K562 (cell line): ENCODE measurements around the gene CDK5RAP3. TPM values are rescaled to one million over a fixed set of nuclear protein-coding genes. Genes with fewer than 3 reads are reported as not detected.

ENCODE experiments used
- DDX20 ChIP-seq: fragments of 450-650 bp; IDR thresholded peaks from 2 replicates; pipeline ENCODE4 v1.6.1; 2016; ENCODE audit warnings: missing genetic modification characterization, low read depth, mild to moderate bottlenecking, missing compliant biosample characterization, moderate library complexity
- DIDO1 ChIP-seq: fragments of 450-650 bp; IDR thresholded peaks from 2 replicates; pipeline ENCODE4 v1.6.1; 2016; ENCODE audit warnings: low read depth, missing biosample characterization, missing genetic modification characterization
- EHMT2 ChIP-seq: fragments of 450-650 bp; IDR thresholded peaks from 2 replicates; pipeline ENCODE4 v1.6.1; 2018; ENCODE audit warnings: antibody characterized with exemption
- EZH2 ChIP-seq: IDR thresholded peaks from 2 replicates; pipeline ENCODE4 v1.6.1; 2012; ENCODE audit warnings: low read depth, mild to moderate bottlenecking, inconsistent platforms, low read length, borderline replicate concordance
- GABPB1 ChIP-seq: sonication (generic); formaldehyde crosslinking; IDR thresholded peaks from 2 replicates; pipeline ENCODE4 v1.8.0; 2022; ENCODE audit warnings: mild to moderate bottlenecking, missing genetic modification reagents
- ILK ChIP-seq: fragments of 450-650 bp; IDR thresholded peaks from 2 replicates; pipeline ENCODE4 v1.6.1; 2016; ENCODE audit warnings: missing genetic modification characterization, low read depth, mild to moderate bottlenecking, missing compliant biosample characterization, moderate library complexity, borderline replicate concordance
- KAT2B ChIP-seq: IDR thresholded peaks from one replicate; pipeline ENCODE4 v1.6.1; 2012; ENCODE audit warnings: low read depth, mild to moderate bottlenecking, control low read depth, inconsistent platforms, low read length, moderate library complexity
- MBD2 ChIP-seq: sonication (generic); IDR thresholded peaks from 2 replicates; pipeline ENCODE4 v1.6.1; 2016; ENCODE audit warnings: low read depth, borderline replicate concordance
- MCM7 ChIP-seq, 2 experiments: fragments of 450-650 bp; IDR thresholded peaks; 2 replicates each; pipeline ENCODE4 v1.6.1; 2016 to 2018
- MTA2 ChIP-seq: fragments of 450-650 bp; IDR thresholded peaks from 2 replicates; pipeline ENCODE4 v1.6.1; 2016; ENCODE audit warnings: low read depth
- MTA3 ChIP-seq: fragments of 450-650 bp; formaldehyde crosslinking; IDR thresholded peaks from 2 replicates; pipeline ENCODE4 v1.6.1; 2017; ENCODE audit warnings: mild to moderate bottlenecking, borderline replicate concordance
- PYGO2 ChIP-seq: fragments of 450-650 bp; IDR thresholded peaks from 2 replicates; pipeline ENCODE4 v1.6.1; 2016; ENCODE audit warnings: mild to moderate bottlenecking, missing genetic modification characterization, moderate library complexity, missing compliant biosample characterization
- SREBF2 ChIP-seq: sonication (generic); formaldehyde crosslinking; IDR thresholded peaks from 2 replicates; pipeline ENCODE4 v1.4.0; 2020; ENCODE audit warnings: mild to moderate bottlenecking, missing genetic modification reagents
- STAT5A ChIP-seq: IDR thresholded peaks from 2 replicates; pipeline ENCODE4 v1.6.1; 2012; ENCODE audit warnings: low read length, inconsistent platforms, borderline replicate concordance
- TBP ChIP-seq: optimal IDR thresholded peaks from 2 replicates; pipeline ENCODE3; 2011; ENCODE audit warnings: low read depth, low read length, improper control_type of control experiment
- TFE3 ChIP-seq: fragments of 450-650 bp; formaldehyde crosslinking; IDR thresholded peaks from 2 replicates; pipeline ENCODE4 v1.4.0; 2020; ENCODE audit warnings: mild to moderate bottlenecking, mixed read lengths
- ZBTB2 ChIP-seq: fragments of 450-650 bp; IDR thresholded peaks from 2 replicates; pipeline ENCODE4 v1.6.1; 2016; ENCODE audit warnings: antibody characterized with exemption
- ZNF12 ChIP-seq: sonication (generic); formaldehyde crosslinking; IDR thresholded peaks from 2 replicates; pipeline ENCODE4 v1.4.0; 2020; ENCODE audit warnings: mild to moderate bottlenecking, missing genetic modification reagents
- ZNF561 ChIP-seq: fragments of 450-650 bp; formaldehyde crosslinking; conservative IDR thresholded peaks from 2 replicates; pipeline ENCODE4 v1.4.0; 2020; ENCODE audit warnings: mild to moderate bottlenecking, moderate library complexity
- polyA plus RNA-seq, 8 experiments: library from polyadenylated mRNA; depleted of rRNA in 4 of 8; stranded (reverse) in 5 of 8; unstranded in 3 of 8; fragments of >200 nt; fragmentation: Nextera tagmentation in 2 of 8; fragmentation: Illumina TruSeq in 1 of 8; extraction: Ambion mirVana in 2 of 8; extraction: Trizol in 1 of 8; gene quantifications; 2 replicates each; pipeline versions ENCODE4 v1.2.1 to v1.2.3, GENCODE V29; 2011 to 2014; ENCODE audit warnings: inconsistent platforms in 1 of 8, missing spikeins in 1 of 8
- total RNA-seq, 7 experiments: library from RNA; depleted of rRNA in 6 of 7; stranded (reverse); fragments of >200 nt in 6 of 7; fragmentation: Illumina TruSeq in 2 of 7; extraction: Trizol in 2 of 7; gene quantifications; 2 replicates each; pipeline versions ENCODE4 v1.2.1 to v1.2.3, GENCODE V29; 2011 to 2021; ENCODE audit warnings: low replicate concordance in 1 of 7
- TF ChIP-seq, protein P1 (sequence below), 3 experiments: IDR thresholded peaks in 2 of 3; conservative IDR thresholded peaks in 1 of 3; 2 replicates each; pipeline ENCODE4 v1.5.1; 2011 to 2012; ENCODE audit warnings: low read length in 3 of 3, mild to moderate bottlenecking in 3 of 3, control low read depth in 2 of 3, improper control_type of control experiment in 1 of 3, inconsistent platforms in 1 of 3, low read depth in 1 of 3, mixed read lengths in 1 of 3, moderate library complexity in 1 of 3; ENCODE audit not compliant: insufficient read depth in 2 of 3
- TF ChIP-seq, protein P2 (sequence below): fragments of 450-650 bp; IDR thresholded peaks from 2 replicates; pipeline ENCODE4 v1.6.1; 2016; ENCODE audit warnings: mild to moderate bottlenecking

The CDK5RAP3 gene
- total and polyA plus RNA-seq, 9 of the 15 experiments (the other 6 are each of a cell fraction or from before 2014, with no cell fraction given) = 44.2 to 202 (median 91.5) TPM

GRCh38 chr17:48025040-48025903 is 54.4 kb downstream of the CDK5RAP3 start (continued):
- no peak for TF ChIP-seq MTA2
- no peak for TF ChIP-seq ILK (tag)
- no peak for TF ChIP-seq MBD2
- no peak for TF ChIP-seq MCM7 (IDR thresholded peaks at IDR 0.05)
- no peak for TF ChIP-seq MTA3
- no peak for TF ChIP-seq EZH2
- TF ChIP-seq ZNF561 (CRISPR knock-in tag) = no peak
- no peak for TF ChIP-seq EHMT2
- TF ChIP-seq TBP = no peak
- no peak for TF ChIP-seq DDX20 (tag)
- TF ChIP-seq ZNF12 = no peak
- no peak for TF ChIP-seq KAT2B
- peak; percentile 48; the same call in 1 of the 2 replicates for TF ChIP-seq ZBTB2
- TF ChIP-seq SREBF2 = no peak
- no peak for TF ChIP-seq TFE3 (CRISPR knock-in tag)
- peak; percentile 65 for TF ChIP-seq GABPB1 (CRISPR knock-in tag)
- TF ChIP-seq, protein P1, sequence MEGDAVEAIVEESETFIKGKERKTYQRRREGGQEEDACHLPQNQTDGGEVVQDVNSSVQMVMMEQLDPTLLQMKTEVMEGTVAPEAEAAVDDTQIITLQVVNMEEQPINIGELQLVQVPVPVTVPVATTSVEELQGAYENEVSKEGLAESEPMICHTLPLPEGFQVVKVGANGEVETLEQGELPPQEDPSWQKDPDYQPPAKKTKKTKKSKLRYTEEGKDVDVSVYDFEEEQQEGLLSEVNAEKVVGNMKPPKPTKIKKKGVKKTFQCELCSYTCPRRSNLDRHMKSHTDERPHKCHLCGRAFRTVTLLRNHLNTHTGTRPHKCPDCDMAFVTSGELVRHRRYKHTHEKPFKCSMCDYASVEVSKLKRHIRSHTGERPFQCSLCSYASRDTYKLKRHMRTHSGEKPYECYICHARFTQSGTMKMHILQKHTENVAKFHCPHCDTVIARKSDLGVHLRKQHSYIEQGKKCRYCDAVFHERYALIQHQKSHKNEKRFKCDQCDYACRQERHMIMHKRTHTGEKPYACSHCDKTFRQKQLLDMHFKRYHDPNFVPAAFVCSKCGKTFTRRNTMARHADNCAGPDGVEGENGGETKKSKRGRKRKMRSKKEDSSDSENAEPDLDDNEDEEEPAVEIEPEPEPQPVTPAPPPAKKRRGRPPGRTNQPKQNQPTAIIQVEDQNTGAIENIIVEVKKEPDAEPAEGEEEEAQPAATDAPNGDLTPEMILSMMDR (IDR thresholded peaks at IDR 0.05 in 2 of 3, conservative IDR thresholded peaks at IDR 0.05 in 1 of 3; ENCODE audit: insufficient read depth in 2 of 3, low read depth in 1 of 3, low read length in 3 of 3) = peak; percentile 83 to 96 (median 91)
- TF ChIP-seq, protein P2, sequence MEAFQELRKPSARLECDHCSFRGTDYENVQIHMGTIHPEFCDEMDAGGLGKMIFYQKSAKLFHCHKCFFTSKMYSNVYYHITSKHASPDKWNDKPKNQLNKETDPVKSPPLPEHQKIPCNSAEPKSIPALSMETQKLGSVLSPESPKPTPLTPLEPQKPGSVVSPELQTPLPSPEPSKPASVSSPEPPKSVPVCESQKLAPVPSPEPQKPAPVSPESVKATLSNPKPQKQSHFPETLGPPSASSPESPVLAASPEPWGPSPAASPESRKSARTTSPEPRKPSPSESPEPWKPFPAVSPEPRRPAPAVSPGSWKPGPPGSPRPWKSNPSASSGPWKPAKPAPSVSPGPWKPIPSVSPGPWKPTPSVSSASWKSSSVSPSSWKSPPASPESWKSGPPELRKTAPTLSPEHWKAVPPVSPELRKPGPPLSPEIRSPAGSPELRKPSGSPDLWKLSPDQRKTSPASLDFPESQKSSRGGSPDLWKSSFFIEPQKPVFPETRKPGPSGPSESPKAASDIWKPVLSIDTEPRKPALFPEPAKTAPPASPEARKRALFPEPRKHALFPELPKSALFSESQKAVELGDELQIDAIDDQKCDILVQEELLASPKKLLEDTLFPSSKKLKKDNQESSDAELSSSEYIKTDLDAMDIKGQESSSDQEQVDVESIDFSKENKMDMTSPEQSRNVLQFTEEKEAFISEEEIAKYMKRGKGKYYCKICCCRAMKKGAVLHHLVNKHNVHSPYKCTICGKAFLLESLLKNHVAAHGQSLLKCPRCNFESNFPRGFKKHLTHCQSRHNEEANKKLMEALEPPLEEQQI = no peak
- no peak for TF ChIP-seq STAT5A
- no peak for TF ChIP-seq DIDO1 (tag)
- TF ChIP-seq PYGO2 (tag) = no peak
